Stimulated activated CD8-positive, alpha-beta memory T cell treated with anti-CD3 and anti-CD28 coated beads, Interleukin-4, amount 100 ng/mL, for 4 hours (primary cell): ENCODE data around the gene LRFN4.
"Not testable (repeated sequence)": the region's sequence is repeated elsewhere in the genome, so short reads cannot be mapped to it uniquely, and the experiment has no call there.

Experiments used
- DNase-seq, 2 donors: peaks; one replicate each; pipeline ENCODE4 v3.0.0-alpha.2; 2020; ENCODE audit warnings: low read depth in 2 of 2, low spot score in 1 of 2

LRFN4 gene

DNA sequence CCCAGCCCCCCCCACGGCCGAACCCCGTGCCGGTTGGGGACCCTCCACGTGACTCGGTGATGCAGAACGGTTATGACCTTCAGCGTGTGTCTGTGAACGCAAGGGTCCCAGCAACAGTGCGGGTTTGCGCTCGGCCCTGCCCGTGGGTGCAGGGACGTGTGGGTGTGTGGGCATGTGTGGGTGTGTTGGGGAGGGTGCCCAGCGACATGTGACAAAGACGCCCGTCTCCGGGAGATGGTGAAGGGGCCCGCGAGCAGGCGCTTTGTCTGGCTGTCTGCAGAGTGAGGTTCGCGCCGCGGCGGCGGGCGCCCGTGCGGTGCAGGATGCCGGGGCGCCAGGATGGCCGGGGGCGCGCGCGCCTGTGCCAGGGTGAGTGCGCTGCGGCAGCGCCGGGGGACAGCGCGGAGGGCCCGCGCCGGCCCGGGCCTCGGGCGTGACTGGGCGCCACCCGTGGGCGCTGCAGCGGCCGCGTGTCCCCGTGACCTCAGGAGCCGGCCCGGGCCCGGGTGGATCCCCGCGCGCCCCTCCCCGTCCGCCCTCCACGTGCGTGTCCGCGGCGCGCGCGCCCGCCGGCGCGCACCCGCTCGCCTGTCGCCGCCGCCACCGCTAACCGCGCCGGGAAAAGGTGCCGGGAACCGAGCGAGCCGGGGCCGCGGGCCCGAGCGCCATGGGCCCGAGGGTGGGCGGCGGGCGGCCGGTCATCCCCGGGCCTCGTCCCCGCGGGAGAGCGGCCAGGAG is at the start of gene LRFN4:
TSS of gene LRFN4 (plus strand) at position 569 of the 738 bp plus-strand sequence. CDS start 681 bp downstream, outside the sequence.
- DNase-seq: peak; percentile 37 to 56

DNA sequence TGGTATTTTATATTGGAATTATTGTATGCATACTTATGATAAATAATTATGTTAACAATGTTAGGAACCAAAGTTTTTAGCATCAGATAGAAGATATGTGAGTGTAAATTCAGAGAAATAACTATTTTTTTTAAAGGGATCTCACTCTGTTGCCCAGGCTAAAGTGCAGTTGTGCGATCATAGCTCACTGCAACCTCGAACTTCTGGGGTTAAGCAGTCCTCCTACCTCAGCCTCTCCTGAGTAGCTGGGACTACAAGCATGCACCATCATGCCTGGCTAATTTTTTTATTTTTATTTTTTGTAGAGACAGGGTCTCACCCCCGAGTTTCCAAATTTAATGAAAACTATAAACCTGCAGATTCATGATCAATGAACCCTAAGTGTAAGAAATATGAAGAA is 47.3 kb upstream of the LRFN4 start:
- no peak for DNase-seq

DNA sequence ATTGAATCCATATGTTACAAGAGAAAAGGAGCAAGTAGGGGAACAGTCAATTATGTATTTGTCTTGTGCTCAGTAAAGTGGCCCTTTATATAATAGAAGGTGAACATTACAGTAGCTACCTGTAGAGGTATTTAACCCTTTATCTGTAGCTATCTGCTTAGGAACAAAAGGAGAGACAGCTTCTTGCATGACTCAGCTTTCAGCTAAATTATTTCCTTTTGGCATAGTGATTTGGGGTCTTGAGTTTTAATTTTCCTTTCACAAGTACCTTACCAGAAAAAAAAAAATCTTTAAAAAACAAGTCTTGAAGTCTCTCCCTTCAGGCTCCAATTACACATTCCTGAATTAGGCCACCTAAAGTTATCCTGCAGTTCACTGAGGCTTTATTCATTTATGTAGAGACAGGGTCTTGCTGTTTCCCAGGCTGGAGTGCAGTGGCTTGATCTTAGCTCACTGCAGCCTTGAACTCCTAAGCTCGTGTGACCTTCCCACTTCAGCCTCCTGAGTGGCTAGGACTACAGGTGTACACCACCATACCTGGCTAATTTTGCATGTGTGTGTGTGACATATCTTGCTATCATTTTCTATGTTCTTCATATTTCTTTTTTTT is 46.2 kb upstream of the LRFN4 start:
- no peak for DNase-seq

DNA sequence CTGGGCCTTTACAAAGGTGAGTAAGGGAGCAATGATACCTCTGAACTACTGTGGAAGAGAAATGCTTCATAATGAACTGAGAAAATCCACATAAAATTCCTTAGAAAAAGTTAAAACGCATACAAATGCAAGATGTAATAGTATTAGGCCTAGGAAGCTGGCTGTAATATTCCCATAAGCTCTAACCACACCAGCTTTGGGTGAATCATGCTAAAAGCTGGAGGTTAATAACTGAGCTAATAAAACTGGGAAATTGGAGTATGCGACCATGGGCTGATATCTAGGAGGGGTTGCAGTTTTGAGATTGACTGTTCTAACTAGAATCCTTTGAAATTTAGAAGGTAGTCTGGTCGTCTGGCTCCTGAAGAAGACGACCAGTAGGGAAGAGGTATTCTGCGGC is 42.2 kb upstream of the LRFN4 start:
- no peak for DNase-seq

DNA sequence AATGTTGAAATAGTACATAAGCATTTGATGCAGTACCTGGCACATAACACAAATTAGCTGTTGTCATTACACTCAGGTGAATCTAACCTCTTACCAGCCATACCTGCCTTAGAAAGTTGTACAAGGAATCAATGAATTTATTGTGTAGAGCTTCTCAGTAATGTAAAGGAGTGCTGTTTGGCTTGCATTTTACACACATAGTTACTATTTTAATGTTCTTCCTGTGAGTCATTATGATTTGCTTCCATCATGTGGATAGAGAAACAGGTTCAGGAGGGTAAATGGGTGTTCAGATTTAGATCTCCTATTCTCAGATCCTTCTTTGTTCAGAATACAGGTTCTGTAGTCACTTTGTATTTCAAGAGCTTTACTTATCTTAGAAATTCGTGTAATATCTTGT is 41.2 kb upstream of the LRFN4 start:
- DNase-seq: no peak

DNA sequence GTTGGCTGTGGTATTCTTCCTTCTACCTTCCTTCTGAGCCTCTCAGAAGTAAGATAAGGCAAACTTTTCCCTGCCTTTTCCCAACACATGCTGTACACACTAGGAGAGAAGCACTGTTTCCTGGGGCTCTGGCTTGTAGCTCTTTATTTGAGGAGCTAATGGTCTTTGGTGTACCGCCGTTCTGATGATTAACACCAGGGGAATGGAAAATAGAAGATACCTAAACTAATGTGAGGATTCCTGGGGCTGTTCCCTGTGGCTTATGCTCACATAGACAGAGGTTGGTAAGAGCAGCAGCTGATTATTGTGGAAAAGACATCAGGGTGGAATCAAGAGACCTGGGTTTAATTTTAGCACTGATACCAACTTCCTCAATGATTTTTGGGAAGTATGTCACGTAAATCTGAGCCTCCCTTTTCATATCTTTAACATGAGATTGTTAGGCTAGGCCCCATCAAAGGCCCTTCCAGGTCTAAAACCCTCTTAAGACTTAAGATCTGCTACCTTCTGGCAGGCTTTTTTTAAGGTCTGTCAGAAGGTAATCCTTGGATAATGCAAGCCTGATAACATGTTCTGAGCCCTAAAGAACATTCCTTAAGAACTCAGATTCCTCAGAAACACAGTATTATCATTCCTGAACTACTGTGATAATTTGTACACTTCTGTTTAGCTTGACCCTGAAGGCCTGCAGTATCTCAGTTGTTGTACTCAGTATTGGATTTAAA is 38.5 kb upstream of the LRFN4 start:
- DNase-seq: no peak

DNA sequence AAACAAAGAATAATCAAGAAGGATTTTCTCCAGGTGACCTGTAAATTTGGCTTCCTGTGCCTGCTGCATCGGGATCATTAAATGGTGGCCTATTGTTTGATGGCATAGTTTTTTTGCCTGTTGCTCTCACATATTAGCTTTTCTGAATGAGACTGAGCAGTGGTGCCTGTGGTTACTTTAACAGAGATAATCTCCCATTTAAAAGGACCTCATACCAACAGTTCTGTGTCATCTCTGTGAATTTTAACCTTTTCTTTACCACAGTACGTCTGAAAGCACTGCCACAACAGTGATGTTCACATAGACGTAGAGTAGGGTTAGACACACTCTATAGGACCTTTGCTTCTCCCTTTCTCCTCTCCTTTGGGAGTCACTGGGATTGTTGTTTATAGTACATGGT is 36.5 kb upstream of the LRFN4 start:
- DNase-seq: no peak

DNA sequence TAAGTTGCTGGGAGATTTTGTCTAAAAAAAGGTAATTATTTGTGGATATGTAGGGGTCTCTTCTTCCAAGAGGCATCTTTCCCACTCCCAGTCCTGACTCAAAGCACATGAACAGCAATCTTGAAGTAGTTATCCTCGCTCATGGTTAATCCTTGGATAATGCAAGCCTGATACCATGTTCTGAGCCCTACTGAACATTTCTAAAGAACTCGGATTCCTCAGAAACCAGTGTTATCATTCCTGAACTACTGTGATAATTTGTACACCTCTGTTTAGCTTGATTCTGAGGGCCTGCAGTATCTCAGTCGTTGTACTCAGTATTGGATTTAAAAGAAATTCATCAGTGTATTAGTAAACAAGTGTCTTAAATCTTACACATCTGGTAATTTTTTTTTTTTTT is 36.0 kb upstream of the LRFN4 start:
- no peak for DNase-seq

DNA sequence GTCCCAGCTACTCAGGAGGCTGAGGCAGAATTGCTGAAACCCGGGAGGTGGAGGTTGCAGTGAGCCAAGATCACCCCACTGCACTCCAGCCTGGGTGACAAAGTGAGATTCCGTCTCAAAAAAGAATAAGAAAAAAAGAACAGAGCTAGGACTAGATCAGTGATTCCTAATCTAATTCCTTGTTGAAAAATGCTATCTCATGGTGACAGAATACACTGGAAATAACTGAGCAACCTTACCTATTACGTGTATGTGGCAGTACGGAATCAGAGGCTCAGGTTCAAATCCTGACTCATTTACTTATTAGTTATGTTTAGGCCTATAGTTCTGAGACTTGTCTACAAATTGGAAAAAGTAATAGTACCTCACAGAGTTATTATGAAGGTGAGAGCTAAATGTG is 33.2 kb upstream of the LRFN4 start:
- DNase-seq: no peak

DNA sequence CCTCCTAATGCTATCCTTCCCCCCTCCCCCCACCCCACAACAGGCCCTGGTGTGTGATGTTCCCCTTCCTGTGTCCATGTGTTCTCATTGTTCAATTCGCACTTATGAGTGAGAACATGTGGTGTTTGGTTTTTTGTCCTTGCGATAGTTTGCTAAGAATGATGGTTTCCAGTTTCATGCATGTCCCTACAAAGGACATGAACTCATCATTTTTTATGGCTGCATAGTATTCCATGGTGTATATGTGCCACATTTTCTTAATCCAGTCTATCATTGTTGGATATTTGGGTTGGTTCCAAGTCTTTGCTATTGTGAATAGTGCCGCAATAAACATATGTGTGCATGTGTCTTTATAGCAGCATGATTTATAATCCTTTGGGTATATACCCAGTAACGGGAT is 32.3 kb upstream of the LRFN4 start:
- DNase-seq: not testable (repeated sequence)

DNA sequence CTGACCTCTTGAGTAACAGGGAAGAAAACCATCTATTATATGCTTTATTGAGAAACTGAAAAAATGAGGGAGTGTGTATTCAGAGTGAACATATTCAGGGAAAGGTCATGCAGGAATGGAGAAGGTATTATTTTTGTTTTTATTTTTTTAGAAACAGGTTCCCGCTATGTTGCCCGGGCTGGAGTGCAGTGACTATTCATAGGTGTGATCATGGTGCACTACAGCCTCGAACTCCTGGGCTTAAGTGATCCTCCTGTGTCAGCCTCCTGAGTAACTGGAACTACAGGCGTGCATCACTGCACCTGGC is 22.4 kb upstream of the LRFN4 start:
- no peak for DNase-seq

DNA sequence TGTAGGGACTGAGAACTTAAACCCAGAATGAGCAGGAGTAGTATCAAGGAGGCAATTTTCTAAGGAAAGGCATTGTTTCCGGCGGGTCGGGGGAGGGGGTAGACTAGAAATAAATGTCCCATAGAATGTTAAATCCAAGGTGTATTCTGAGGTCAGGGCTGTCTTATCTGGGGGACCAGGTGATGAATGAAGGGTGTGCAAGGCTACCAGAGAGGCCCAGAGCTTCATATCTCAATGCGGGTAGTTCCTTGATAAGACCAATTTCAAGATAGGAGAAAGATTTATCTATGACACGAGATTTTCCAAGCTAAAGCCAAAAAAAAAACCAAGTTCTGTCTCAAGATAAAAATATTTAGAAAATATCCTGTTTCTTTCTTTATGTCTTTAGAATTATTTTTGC is 21.9 kb upstream of the LRFN4 start:
- DNase-seq: no peak

DNA sequence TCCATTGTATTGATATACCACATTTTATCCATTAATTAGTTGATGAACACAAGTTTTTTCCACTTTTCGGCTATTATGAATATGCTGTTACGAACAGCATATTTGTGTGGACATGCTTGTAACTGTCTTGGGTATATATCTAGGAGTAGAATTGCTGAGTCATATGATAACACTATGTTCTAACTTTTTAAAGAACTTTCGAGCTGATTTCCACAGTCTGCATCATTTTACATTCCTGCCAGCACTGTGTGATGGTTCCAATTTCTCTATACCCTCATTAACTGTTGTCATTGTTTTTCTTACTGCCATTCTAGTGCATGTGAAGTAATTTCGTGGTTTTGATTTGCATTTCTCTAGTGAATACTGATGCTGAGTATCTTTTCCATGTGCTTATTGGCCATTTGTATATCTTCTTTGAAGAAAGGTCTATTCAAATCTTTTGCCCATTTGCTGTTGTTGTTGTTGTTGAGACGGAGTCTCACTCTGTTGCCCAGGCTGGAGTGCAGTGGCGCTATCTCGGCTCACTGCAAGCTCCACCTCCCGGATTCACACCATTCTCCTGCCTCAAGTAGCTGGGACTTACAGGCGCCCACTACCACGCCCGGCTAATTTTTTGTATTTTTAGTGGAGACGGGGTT is 21.0 kb upstream of the LRFN4 start:
- no peak for DNase-seq

DNA sequence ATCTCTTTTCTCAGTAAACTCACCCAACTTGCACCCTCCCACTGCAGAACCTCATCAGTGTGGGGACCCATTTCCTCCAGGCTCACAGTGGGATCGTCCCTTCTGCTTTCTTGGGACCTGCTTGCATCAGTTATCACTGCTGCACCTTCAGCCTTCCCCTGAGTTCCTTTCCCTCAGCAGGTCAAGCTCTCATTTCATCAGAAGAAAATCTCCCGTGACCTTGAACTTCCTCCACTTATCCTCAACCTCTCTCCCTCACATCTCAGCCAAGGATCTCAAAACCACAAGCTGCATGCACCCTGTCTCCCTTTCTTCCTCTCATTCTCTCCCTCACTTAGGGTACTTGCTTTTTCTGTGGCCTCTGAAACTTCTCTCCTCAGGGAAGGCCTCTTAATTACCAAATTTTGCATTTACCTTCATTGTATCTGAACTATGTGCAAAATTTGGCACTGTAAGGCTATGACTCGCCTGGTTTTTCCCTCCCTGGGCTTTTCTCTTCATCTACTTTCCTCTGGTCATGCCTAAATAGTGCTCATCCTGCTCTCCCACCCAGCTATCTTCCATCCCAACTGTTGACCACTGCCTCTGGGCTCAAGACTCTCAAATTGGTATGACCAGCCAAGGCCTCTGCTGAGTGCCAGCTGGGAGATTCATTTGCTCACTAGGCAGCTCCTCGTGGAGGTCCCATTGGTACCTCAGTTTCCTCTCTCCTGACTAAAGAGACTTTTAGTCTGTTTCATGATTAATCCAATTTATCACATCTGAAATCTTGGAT is 16.4 kb upstream of the LRFN4 start:
- no peak for DNase-seq

DNA sequence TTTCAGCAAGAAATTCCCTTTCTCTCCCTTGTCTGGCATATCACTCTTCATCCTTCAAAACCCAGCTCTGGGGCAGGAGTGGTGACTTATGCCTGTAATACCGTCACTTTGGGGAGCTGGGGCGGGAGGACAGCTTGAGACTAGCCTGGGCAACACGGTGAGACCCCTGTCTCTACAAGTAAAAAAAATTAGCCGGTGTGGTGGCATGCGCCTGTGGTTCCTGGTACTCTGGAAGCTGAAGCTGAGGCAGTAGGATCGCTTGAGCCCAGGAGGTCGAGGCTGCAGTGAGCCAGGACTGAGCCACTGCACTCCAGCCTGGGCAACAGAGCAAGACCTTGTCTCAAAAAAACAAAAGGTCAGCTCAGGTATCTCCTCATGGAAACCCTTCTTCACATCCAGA is 15.0 kb upstream of the LRFN4 start:
- DNase-seq: no peak

DNA sequence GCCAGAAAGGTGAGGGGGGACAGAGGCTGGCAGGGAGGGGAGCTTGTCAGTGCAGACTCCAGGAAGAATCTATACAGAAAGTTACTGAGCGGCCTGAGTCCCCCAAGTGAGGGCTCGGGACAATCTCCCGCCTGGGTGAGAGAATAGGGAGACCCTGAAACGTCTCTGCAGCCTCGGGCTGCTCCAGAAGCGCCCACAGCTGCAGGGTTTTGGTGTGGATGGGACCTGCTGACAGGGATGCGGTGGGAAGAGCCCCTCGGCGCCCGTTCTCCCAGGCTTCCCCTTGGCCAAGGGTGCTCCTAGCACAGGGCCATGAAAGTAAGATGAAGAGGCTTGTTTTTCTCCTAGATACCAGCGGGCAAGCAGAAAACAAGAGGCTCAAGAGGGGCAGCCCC is 14.4 kb upstream of the LRFN4 start:
- DNase-seq: no peak

DNA sequence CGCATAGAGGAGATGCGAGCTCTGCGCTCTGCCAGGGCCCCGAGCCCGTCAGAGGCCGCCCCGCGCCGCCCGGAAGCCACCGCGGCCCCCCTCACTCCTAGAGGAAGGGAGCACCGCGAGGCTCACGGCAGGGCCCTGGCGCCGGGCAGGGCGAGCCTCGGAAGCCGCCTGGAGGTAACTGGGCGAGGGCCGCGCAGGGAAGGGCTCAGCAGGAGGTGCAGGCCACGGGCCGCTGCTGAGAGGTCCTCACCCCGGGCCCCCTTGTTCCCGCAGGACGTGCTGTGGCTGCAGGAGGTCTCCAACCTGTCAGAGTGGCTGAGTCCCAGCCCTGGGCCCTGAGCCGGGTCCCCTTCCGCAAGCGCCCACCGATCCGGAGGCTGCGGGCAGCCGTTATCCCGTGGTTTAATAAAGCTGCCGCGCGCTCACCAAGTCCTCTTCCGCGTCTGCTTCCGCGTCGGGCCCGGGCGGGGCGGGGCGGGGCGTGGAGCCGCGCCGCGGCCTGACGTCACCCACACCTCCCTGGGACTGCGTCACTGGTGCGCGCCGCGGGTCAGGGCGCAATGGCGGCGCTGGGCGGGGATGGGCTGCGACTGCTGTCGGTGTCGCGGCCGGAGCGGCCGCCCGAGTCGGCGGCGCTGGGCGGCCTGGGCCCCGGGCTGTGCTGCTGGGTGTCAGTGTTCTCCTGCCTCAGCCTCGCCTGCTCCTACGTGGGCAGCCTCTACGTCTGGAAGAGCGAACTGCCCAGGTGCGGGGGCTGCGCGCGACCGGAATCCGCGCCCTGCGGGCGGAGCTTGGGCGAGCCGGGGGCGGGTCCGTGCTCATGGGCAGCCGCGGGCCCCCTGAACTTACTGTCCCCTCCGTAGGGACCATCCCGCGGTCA is 13.7 kb upstream of the LRFN4 start, which contains the start of gene RCE1:
TSS of gene RCE1 (plus strand) at position 546 of the 880 bp plus-strand sequence. CDS start at position 561, 15 bp downstream.
- peak; percentile 68 to 74 for DNase-seq

DNA sequence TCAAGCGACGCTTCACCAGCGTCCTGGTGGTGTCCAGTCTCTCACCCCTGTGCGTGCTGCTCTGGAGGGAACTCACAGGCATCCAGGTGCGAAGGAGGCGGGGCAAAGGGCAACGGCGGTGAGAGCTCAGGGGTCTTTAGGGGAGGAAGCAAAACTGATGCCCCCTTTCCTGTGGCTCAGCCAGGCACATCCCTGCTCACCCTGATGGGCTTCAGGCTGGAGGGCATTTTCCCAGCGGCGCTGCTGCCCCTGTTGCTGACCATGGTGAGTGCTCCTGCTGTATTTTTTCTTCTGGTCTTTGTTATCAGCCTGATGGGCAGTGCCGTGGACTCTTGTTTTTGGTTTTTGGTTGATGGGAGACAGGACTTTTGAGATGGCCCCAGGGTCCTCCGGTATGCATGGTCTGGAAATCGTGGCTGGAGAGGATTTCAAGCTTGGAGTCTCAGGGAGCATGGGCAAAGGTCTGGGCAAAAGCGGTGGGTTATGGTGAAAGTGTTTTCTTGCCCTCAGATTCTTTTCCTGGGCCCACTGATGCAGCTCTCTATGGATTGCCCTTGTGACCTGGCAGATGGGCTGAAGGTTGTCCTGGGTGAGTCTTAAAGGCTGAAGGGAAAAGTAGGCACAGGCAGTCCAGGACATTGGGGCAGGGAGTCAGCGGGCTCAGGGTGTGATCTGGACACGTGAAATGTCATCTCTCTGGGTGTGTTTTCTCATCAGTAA is 12.9 kb upstream of the LRFN4 start:
- no peak for DNase-seq

DNA sequence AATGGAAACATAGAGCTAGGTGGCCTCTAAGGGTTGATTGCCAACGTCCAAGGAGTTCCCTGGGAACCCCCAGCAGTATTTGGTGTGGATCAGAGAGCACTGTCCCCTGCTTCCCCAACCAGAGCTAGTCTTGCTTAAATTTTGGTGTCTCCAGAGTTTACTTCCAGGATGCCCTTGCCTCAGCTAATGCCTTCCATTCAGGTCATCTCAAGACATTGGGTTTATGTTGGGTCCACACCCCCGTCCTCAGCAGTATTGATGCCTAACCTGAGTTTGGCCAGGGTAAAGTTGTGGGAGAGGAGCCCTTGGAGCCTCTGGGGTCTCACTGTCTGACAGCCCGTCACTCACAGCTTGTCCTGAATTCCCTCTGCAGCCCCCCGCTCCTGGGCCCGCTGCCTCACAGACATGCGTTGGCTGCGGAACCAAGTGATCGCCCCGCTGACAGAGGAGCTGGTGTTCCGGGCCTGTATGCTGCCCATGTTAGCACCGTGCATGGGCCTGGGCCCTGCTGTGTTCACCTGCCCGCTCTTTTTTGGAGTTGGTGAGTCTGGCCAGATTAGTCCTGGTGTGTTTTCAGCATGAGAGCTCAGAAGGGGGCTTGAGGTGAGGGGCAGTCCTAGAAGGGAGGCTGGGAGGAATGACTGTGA is 12.2 kb upstream of the LRFN4 start:
- no peak for DNase-seq
